ENCODE measurements around the gene BBIP1. TPM values are rescaled to one million over a fixed set of nuclear protein-coding genes. Genes with fewer than 3 reads are reported as not detected.
A peak's percentile ranks its signal among the peaks of the same experiment; 100 is the strongest.

BBIP1 gene
- total and polyA plus RNA-seq, 9 of the 15 experiments (the other 6 are each of a cell fraction or from before 2014, with no cell fraction given), result 5.2 to 31.0 (median 19.4) TPM

GRCh38 chr10:110871298-110872084 is 47.5 kb downstream of the BBIP1 start, which contains the start of gene PDCD4 (continued):
- TF ChIP-seq USF1 (CRISPR knock-in tag; IDR thresholded peaks at IDR 0.05), result peak; percentile 68
- no peak for TF ChIP-seq KDM2B (CRISPR knock-in tag; IDR thresholded peaks at IDR 0.05)
- TF ChIP-seq MAZ (CRISPR knock-in tag; conservative IDR thresholded peaks at IDR 0.05 in 1 of 2, IDR thresholded peaks at IDR 0.05 in 1 of 2), result peak in 1 of 2 experiments; percentile 77; a peak in 3 of 4 replicates
- no peak for TF ChIP-seq MCM2 (IDR thresholded peaks at IDR 0.05; ENCODE audit: low read depth)
- no peak for TF ChIP-seq GABPB2 (CRISPR knock-in tag; conservative IDR thresholded peaks at IDR 0.05)
- TF ChIP-seq RBM25 (IDR thresholded peaks at IDR 0.05; ENCODE audit: low read depth, low read length, severe bottlenecking), result peak; percentile 57
- peak; percentile 64 for TF ChIP-seq CREM (IDR thresholded peaks at IDR 0.05; ENCODE audit: low read depth)
- TF ChIP-seq POLR2G (IDR thresholded peaks at IDR 0.05; ENCODE audit: low read depth, low read length), result peak; percentile 92
- peak; percentile 73 for TF ChIP-seq POLR2AphosphoS5 (IDR thresholded peaks at IDR 0.05; ENCODE audit: control insufficient read depth, insufficient read depth, low read depth, low read length)
- TF ChIP-seq POLR2B (IDR thresholded peaks at IDR 0.05; ENCODE audit: low read depth, partially characterized antibody), result peak; percentile 85
- TF ChIP-seq, protein P1, sequence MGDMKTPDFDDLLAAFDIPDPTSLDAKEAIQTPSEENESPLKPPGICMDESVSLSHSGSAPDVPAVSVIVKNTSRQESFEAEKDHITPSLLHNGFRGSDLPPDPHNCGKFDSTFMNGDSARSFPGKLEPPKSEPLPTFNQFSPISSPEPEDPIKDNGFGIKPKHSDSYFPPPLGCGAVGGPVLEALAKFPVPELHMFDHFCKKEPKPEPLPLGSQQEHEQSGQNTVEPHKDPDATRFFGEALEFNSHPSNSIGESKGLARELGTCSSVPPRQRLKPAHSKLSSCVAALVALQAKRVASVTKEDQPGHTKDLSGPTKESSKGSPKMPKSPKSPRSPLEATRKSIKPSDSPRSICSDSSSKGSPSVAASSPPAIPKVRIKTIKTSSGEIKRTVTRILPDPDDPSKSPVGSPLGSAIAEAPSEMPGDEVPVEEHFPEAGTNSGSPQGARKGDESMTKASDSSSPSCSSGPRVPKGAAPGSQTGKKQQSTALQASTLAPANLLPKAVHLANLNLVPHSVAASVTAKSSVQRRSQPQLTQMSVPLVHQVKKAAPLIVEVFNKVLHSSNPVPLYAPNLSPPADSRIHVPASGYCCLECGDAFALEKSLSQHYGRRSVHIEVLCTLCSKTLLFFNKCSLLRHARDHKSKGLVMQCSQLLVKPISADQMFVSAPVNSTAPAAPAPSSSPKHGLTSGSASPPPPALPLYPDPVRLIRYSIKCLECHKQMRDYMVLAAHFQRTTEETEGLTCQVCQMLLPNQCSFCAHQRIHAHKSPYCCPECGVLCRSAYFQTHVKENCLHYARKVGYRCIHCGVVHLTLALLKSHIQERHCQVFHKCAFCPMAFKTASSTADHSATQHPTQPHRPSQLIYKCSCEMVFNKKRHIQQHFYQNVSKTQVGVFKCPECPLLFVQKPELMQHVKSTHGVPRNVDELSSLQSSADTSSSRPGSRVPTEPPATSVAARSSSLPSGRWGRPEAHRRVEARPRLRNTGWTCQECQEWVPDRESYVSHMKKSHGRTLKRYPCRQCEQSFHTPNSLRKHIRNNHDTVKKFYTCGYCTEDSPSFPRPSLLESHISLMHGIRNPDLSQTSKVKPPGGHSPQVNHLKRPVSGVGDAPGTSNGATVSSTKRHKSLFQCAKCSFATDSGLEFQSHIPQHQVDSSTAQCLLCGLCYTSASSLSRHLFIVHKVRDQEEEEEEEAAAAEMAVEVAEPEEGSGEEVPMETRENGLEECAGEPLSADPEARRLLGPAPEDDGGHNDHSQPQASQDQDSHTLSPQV (IDR thresholded peaks at IDR 0.05), result peak; percentile 44; the same call in 1 of the 2 replicates
- TF ChIP-seq, protein P2, sequence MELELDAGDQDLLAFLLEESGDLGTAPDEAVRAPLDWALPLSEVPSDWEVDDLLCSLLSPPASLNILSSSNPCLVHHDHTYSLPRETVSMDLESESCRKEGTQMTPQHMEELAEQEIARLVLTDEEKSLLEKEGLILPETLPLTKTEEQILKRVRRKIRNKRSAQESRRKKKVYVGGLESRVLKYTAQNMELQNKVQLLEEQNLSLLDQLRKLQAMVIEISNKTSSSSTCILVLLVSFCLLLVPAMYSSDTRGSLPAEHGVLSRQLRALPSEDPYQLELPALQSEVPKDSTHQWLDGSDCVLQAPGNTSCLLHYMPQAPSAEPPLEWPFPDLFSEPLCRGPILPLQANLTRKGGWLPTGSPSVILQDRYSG (tag; conservative IDR thresholded peaks at IDR 0.05; ENCODE audit: low read depth), result peak; percentile 38; the same call in 1 of the 2 replicates

Data from K562 (cell line).